K562 (cell line): ENCODE data around the gene SASH3. TPM values are rescaled to one million over a fixed set of nuclear protein-coding genes. Genes with fewer than 3 reads are reported as not detected.

Experiments
- ATAC-seq: fragments of 200-7000 bp; cut with Tn5 transposase; 3 replicates; pipeline ENCODE4 v1.9.1; 2020; ENCODE audit warnings: moderate library complexity
- BruUV-seq: library from RNA; stranded (reverse); fragments of 400-500 nt; replicated peaks from 2 replicates; lab custom pipeline; 2021; lab: Mats Ljungman, UMichigan
- CTCF ChIA-PET: fragments of 300-600 bp; formaldehyde crosslinking; extraction: SDS; loops from one replicate; lab custom pipeline; 2021; ENCODE audit warnings: low intra/inter-chr PET ratio; lab: Yijun Ruan, JAX
- POLR2A ChIA-PET: fragments of 300-600, 350-650 bp; sonication (Branson Sonifier 250); formaldehyde crosslinking; extraction: SDS; loops from one replicate; lab custom pipeline; 2021; ENCODE audit warnings: antibody characterized with exemption, inconsistent platforms; lab: Yijun Ruan, JAX
- DNase-seq, 4 experiments: peaks; one replicate each; pipeline versions ENCODE4 v3.0.0 to v3.0.0-alpha.2; 2011 to 2018; ENCODE audit warnings: low spot score in 3 of 4, mixed read lengths in 3 of 4; ENCODE audit errors: extremely low read depth in 1 of 4
- FAIRE-seq: peaks from 2 replicates; lab custom pipeline; 2011; peaks lifted over from hg19 to GRCh38; lab: Jason Lieb, UNC
- H2AFZ ChIP-seq: 2 replicates; pipeline ENCODE4 v1.6.0; 2011; ENCODE audit warnings: low read depth, low read length, control low read depth, inconsistent platforms
- H3K27ac ChIP-seq: fragments of 200-600 bp; 3 replicates; pipeline ENCODE4 v1.8.0; 2011; ENCODE audit warnings: low read depth, mild to moderate bottlenecking, control low read depth, inconsistent platforms, low read length, moderate library complexity, mixed read lengths; ENCODE audit errors: extremely low read depth
- H3K27me3 ChIP-seq, 2 experiments: fragments of 300-600 bp in 1 of 2; 2 replicates in 1 of 2; 3 replicates in 1 of 2; pipeline versions ENCODE4 v1.6.0 to v1.8.0; 2011; ENCODE audit warnings: inconsistent platforms in 2 of 2, low read length in 2 of 2, mild to moderate bottlenecking in 1 of 2, mixed read lengths in 1 of 2, moderate library complexity in 1 of 2; ENCODE audit not compliant: control insufficient read depth in 2 of 2, insufficient read depth in 2 of 2
- H3K36me3 ChIP-seq: fragments of 300-600 bp; 3 replicates; pipeline ENCODE4 v1.8.0; 2011; ENCODE audit warnings: mild to moderate bottlenecking, low read length, inconsistent platforms; ENCODE audit not compliant: control insufficient read depth, insufficient read depth
- H3K4me1 ChIP-seq, 2 experiments: fragments of 200-600 bp in 1 of 2; replicated peaks in 1 of 2; 2 replicates in 1 of 2; 3 replicates in 1 of 2; pipeline versions ENCODE4 v1.5.1 to v1.8.0; 2011; ENCODE audit warnings: inconsistent platforms in 2 of 2, low read length in 2 of 2, mild to moderate bottlenecking in 1 of 2, mixed read lengths in 1 of 2, moderate library complexity in 1 of 2; ENCODE audit not compliant: control insufficient read depth in 2 of 2, insufficient read depth in 2 of 2
- H3K4me2 ChIP-seq: 2 replicates; pipeline ENCODE4 v1.6.1; 2011; ENCODE audit warnings: low read length, control low read depth, inconsistent platforms, mixed read lengths; ENCODE audit not compliant: insufficient read depth
- H3K4me3 ChIP-seq: fragments of 200-600 bp; sonication (generic), shearing (Covaris generic); 2 replicates; pipeline ENCODE4 v1.5.1; 2016; ENCODE audit warnings: control low read depth, inconsistent platforms
- H3K79me2 ChIP-seq: fragments of 200-600 bp; 3 replicates; pipeline ENCODE4 v1.8.0; 2011; ENCODE audit warnings: low read length, inconsistent platforms; ENCODE audit not compliant: control insufficient read depth, insufficient read depth
- H3K9ac ChIP-seq, 2 experiments: 2 replicates each; pipeline versions ENCODE4 v1.6.0 to v1.6.1; 2011; ENCODE audit warnings: low read depth in 2 of 2, low read length in 2 of 2, control low read depth in 1 of 2, inconsistent platforms in 1 of 2, mild to moderate bottlenecking in 1 of 2, mixed read lengths in 1 of 2; ENCODE audit not compliant: insufficient read depth in 1 of 2
- H3K9me1 ChIP-seq: one replicate; pipeline ENCODE4 v1.6.0; 2011; ENCODE audit warnings: inconsistent platforms, mild to moderate bottlenecking, low read length, moderate library complexity; ENCODE audit not compliant: control insufficient read depth, insufficient read depth
- H3K9me3 ChIP-seq: replicated peaks from 2 replicates; pipeline ENCODE4 v1.5.1; 2011; ENCODE audit warnings: low read depth, low read length, inconsistent platforms; ENCODE audit not compliant: control insufficient read depth, insufficient read depth
- H4K20me1 ChIP-seq: replicated peaks from 2 replicates; pipeline ENCODE4 v1.6.1; 2011; ENCODE audit warnings: low read length, inconsistent platforms, mixed read lengths; ENCODE audit not compliant: control insufficient read depth, insufficient read depth
- WGBS: fragments of 100-300 bp; shearing (Covaris generic); methylation state at CpG from one replicate; pipeline ENCODE4 v1.1.6; 2016; ENCODE audit warnings: low coverage, mixed read lengths; ENCODE audit not compliant: insufficient coverage; ENCODE audit errors: missing lambda C conversion rate; 5-methylcytosine and 5-hydroxymethylcytosine counted together
- in situ Hi-C: fragments of 300-500 bp; cut with MboI; formaldehyde crosslinking; loops from 4 replicates; pipeline ENCODE4 v1.15.0; 2018; ENCODE audit warnings: inconsistent platforms, mixed read lengths
- intact Hi-C: fragments of 100-400 bp; cut with micrococcal nuclease; formaldehyde crosslinking; loops from 2 replicates; pipeline ENCODE4 v1.14.2; 2022
- polyA plus RNA-seq, 8 experiments: library from polyadenylated mRNA; depleted of rRNA in 4 of 8; stranded (reverse) in 5 of 8; unstranded in 3 of 8; fragments of >200 nt; fragmentation: Nextera tagmentation in 2 of 8; fragmentation: Illumina TruSeq in 1 of 8; extraction: Ambion mirVana in 2 of 8; extraction: Trizol in 1 of 8; gene quantifications; 2 replicates each; pipeline versions ENCODE4 v1.2.1 to v1.2.3, GENCODE V29; 2011 to 2014; ENCODE audit warnings: inconsistent platforms in 1 of 8, missing spikeins in 1 of 8
- total RNA-seq, 7 experiments: library from RNA; depleted of rRNA in 6 of 7; stranded (reverse); fragments of >200 nt in 6 of 7; fragmentation: Illumina TruSeq in 2 of 7; extraction: Trizol in 2 of 7; gene quantifications; 2 replicates each; pipeline versions ENCODE4 v1.2.1 to v1.2.3, GENCODE V29; 2011 to 2021; ENCODE audit warnings: low replicate concordance in 1 of 7
- TF ChIP-seq, protein P1 (sequence below), 3 experiments: fragments of 200-800 bp in 1 of 3; fragments of 250-450 bp in 1 of 3; fragments of 450-650 bp in 1 of 3; sonication (Bioruptor Pico) in 1 of 3; sonication (Bioruptor generic) in 1 of 3; formaldehyde crosslinking in 1 of 3; IDR thresholded peaks; 2 replicates each; pipeline versions ENCODE4 v1.6.1 to v1.8.0; 2016 to 2022; ENCODE audit warnings: mild to moderate bottlenecking in 2 of 3, missing genetic modification characterization in 2 of 3, missing compliant biosample characterization in 1 of 3, moderate library complexity in 1 of 3
- TF ChIP-seq, protein P2 (sequence below): fragments of 200-800 bp; sonication (Bioruptor generic); IDR thresholded peaks from 2 replicates; pipeline ENCODE4 v1.6.1; 2017; ENCODE audit warnings: missing genetic modification characterization, missing compliant biosample characterization

SASH3 gene
- total and polyA plus RNA-seq, 9 of the 15 experiments (the other 6 are each of a cell fraction or from before 2014, with no cell fraction given), result 0.03 to 0.72 (median 0.08) TPM

DNA sequence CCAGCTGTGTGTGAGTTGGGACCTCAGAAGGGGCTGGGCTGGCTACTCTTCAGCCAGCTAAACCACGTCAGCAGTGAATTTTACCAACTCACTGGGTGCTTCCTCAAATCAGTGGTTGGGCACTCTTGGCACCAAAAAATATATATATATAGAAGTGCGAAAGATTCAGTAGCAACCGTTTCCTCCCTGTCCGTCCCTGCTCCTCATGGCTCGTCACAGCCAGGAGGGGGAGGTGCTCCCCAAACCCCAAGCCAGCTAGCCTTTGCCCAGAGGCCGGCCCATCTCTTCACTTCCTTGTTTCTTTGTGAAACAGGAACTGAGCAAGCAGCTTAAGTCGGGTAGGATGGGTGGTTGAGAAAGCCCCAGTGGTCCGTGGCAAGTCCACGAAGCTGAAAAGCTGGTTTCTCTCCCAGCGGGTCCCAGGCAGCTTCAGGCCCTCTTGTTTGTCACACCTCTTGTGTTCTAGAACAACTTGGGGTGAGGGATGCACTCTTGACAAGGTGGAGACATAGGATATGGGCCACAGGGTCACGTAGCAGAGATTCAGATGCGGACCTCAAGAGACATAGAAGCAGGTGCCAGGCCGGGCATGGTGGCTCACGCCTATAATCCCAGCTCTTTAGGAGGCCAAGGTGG, 6.8 kb upstream of the SASH3 start (continued):
- TF ChIP-seq, protein P1, sequence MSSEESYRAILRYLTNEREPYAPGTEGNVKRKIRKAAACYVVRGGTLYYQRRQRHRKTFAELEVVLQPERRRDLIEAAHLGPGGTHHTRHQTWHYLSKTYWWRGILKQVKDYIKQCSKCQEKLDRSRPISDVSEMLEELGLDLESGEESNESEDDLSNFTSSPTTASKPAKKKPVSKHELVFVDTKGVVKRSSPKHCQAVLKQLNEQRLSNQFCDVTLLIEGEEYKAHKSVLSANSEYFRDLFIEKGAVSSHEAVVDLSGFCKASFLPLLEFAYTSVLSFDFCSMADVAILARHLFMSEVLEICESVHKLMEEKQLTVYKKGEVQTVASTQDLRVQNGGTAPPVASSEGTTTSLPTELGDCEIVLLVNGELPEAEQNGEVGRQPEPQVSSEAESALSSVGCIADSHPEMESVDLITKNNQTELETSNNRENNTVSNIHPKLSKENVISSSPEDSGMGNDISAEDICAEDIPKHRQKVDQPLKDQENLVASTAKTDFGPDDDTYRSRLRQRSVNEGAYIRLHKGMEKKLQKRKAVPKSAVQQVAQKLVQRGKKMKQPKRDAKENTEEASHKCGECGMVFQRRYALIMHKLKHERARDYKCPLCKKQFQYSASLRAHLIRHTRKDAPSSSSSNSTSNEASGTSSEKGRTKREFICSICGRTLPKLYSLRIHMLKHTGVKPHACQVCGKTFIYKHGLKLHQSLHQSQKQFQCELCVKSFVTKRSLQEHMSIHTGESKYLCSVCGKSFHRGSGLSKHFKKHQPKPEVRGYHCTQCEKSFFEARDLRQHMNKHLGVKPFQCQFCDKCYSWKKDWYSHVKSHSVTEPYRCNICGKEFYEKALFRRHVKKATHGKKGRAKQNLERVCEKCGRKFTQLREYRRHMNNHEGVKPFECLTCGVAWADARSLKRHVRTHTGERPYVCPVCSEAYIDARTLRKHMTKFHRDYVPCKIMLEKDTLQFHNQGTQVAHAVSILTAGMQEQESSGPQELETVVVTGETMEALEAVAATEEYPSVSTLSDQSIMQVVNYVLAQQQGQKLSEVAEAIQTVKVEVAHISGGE (CRISPR knock-in tag; IDR thresholded peaks at IDR 0.05), result 0 out of 6 replicates have a peak, but pooled peaks of 1 of the 3 experiments have one; percentile 12
- TF ChIP-seq, all 486 proteins: peak for 5

DNA sequence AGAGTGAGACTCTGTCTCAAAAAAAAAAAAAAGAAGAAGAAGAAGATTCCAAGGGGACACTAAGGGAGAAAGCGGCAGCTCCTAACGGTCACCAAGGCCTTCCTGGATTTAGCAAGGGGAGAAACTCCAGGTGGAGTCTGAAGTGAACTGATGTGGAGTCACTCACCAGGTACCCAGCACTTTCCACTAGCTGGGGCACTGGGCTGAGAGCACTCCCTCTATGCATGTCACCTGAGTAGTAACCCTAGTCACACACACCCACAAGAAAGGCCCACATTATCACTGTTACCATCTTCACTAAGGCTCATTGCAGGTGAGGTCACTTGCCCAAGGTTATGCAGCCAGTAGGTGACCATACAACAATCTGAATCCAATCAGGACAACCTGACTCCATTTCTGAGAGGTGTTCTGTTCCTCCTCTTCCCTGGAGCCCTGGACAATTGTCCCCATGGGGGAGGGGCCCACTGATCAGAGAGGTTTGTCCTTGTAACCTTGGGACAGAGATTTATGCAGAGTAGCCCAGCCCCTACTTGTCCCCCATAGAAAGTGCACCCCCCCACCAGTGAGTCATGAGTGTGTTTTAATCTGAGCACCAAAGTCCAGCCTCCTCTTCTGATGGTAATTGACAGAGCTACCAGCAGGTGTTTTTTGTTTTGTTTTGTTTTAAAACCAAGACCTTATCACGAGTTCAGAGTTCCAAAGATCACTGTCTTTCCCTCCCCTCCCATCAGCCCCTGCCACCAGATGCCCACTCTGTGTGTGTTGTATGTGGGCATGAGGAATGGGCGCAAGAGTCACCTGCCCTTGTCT, 5.9 kb upstream of the SASH3 start:
- ATAC-seq, result peak; percentile 64
- TF ChIP-seq, protein P2, sequence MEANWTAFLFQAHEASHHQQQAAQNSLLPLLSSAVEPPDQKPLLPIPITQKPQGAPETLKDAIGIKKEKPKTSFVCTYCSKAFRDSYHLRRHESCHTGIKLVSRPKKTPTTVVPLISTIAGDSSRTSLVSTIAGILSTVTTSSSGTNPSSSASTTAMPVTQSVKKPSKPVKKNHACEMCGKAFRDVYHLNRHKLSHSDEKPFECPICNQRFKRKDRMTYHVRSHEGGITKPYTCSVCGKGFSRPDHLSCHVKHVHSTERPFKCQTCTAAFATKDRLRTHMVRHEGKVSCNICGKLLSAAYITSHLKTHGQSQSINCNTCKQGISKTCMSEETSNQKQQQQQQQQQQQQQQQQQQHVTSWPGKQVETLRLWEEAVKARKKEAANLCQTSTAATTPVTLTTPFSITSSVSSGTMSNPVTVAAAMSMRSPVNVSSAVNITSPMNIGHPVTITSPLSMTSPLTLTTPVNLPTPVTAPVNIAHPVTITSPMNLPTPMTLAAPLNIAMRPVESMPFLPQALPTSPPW (CRISPR knock-in tag), result 0 out of 2 replicates have a peak, but pooled peaks have one; percentile 22

More for the DNA sequence above, 5.9 kb upstream of the SASH3 start:
- Histone ChIP-seq H3K4me3 (no peak overlapping the region), H3K36me3 (no peaks in the 10 kb centered on the region), H3K79me2 (no peaks in the 10 kb centered on the region), H3K27me3 (no peaks in the 10 kb centered on the region), H3K9me3 (no peaks in the 10 kb centered on the region), H2AFZ (no peak overlapping the region), H4K20me1 (no peaks in the 10 kb centered on the region), H3K4me1 (peaks cover 0 to 6% of the 10 kb centered on the region in 2 experiments; a peak in 2 of 5 replicates), H3K9me1 (no peaks in the 10 kb centered on the region), H3K9ac (no peak overlapping the region), H3K27ac (no peak overlapping the region), H3K4me2 (no peak overlapping the region)
- WGBS, result 54% methylated on average over 3 of the region's 4 CpGs
- BruUV-seq, result no TSS peak
- ChIA-PET CTCF (no interaction called here), POLR2A (interaction anchor here (1.0 kb wide), 1 partner anchor 16 kb away, joined by 3 read pairs; no protein-coding TSS in a partner anchor)
- in situ Hi-C loops (no loop called here), intact Hi-C loops (no loop called here)
- DNase-seq (peak in 1 of 4 experiments; percentile 12), FAIRE-seq (no peak)
